ENCODE measurements around the gene TAF1C.

GRCh38 chr16:84166796-84167695 lies 19.8 kb downstream of the TAF1C start:
- TF ChIP-seq CTCF (IDR thresholded peaks at IDR 0.05) (no peak), POLR2A (IDR thresholded peaks at IDR 0.05) (no peak)

Measured in sigmoid colon (tissue), 3 donors.